Measurements from ENCODE around the gene PKN2.

DNA sequence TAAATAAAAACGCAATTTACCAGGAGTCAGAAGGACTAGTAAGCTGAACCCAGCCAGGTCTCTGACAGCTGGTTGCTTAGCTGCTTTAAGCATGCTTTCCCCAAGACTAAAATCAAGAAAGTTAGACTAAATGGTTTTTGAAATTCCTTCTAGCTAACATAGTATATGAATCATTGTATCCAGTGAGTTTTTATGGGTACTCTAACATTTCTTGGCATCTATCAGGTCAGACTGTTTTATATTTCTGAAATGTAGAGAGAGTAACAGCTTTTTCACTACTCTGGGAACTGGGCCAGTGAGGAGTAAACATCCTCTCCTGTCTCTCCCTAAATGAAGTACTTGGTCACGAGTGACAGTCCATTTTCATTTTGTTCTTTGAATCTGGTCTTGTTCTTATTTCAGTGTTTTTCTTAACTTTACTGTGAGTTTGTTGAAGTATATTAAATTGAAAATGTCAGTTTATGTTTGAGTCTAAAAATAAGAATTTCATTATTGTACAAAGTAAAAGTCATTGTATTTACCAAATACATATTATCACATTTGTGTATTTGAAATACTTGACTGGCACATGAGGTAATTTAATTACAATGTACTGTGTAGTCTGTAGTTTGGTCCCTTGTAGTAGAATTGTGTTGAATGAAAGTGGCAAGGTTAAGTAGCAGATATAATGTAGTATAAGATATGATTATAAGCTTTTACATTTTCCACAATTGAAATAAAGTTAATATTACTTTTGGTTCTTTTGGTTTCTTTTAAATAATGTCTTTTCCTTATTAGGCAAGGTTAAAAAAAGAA is 47.6 kb downstream of the PKN2 start:
- TF ChIP-seq POLR2A (IDR thresholded peaks at IDR 0.05) (no peak), EP300 (IDR thresholded peaks at IDR 0.05; ENCODE audit: low read depth) (no peak)

Measured in transverse colon (tissue), 1 donor.